Heart left ventricle (tissue), 16 donors: ENCODE measurements around the gene LMTK3. TPM values are rescaled to one million over a fixed set of nuclear protein-coding genes. Genes with fewer than 3 reads are reported as not detected.

Source experiments
- ATAC-seq, 4 donors: fragments of 200-7000 bp; cut with Tn5 transposase; one replicate each; pipeline ENCODE4 v1.9.1; 2020 to 2022; ENCODE audit warnings: moderate library complexity in 4 of 4, mild to moderate bottlenecking in 3 of 4, moderate number of reproducible peaks in 1 of 4
- DNase-seq, 5 donors: peaks; one replicate each; pipeline ENCODE4 v3.0.0-alpha.2; 2020
- H3K27ac ChIP-seq, 12 donors: fragments of 200-600 bp; sonication (generic) in 4 of 12; one replicate each; pipeline versions ENCODE4 v1.5.0 to v1.8.0; 2016 to 2022; ENCODE audit warnings: mild to moderate bottlenecking in 2 of 12
- H3K27me3 ChIP-seq, 9 donors: fragments of 200-600 bp; sonication (generic) in 2 of 9; one replicate each; pipeline versions ENCODE4 v1.5.1 to v1.8.0; 2016 to 2022; ENCODE audit warnings: mild to moderate bottlenecking in 3 of 9
- H3K36me3 ChIP-seq, 9 donors: fragments of 200-600 bp; sonication (generic) in 2 of 9; one replicate each; pipeline versions ENCODE4 v1.5.0 to v1.8.0; 2018 to 2022; ENCODE audit warnings: mild to moderate bottlenecking in 2 of 9
- H3K4me1 ChIP-seq, 12 donors: fragments of 200-600 bp; sonication (generic) in 4 of 12; one replicate each; pipeline versions ENCODE4 v1.5.0 to v1.8.0; 2016 to 2022; ENCODE audit warnings: mild to moderate bottlenecking in 3 of 12
- H3K4me3 ChIP-seq, 12 donors: fragments of 200-600 bp; sonication (generic) in 4 of 12; one replicate each; pipeline versions ENCODE4 v1.5.0 to v1.8.0; 2017 to 2022; ENCODE audit warnings: mild to moderate bottlenecking in 9 of 12, moderate library complexity in 4 of 12
- H3K9me3 ChIP-seq, 12 donors: fragments of 200-600 bp; sonication (generic) in 4 of 12; one replicate each; pipeline versions ENCODE4 v1.5.0 to v1.8.0; 2016 to 2022; ENCODE audit warnings: mild to moderate bottlenecking in 1 of 12
- CTCF ChIP-seq, 12 donors: fragments of 200-600 bp; sonication (generic) in 4 of 12; IDR thresholded peaks; one replicate each; pipeline versions ENCODE4 v1.5.0 to v1.8.0; 2018 to 2022; ENCODE audit warnings: antibody characterized with exemption in 12 of 12, mild to moderate bottlenecking in 5 of 12
- POLR2A ChIP-seq, 2 donors: fragments of 450-650 bp; IDR thresholded peaks; one replicate each; pipeline ENCODE4 v1.6.1; 2017; ENCODE audit warnings: antibody characterized with exemption in 2 of 2, mild to moderate bottlenecking in 2 of 2, moderate library complexity in 2 of 2
- WGBS, 4 donors: extraction: QIAGEN DNeasy Blood & Tissue Kit in 2 of 4; methylation state at CpG; one replicate each; pipeline versions ENCODE4 v1.1.5 to v1.1.7; 2013 to 2018; 5-methylcytosine and 5-hydroxymethylcytosine counted together
- intact Hi-C, 10 donors: fragments of 100-400 bp; cut with DNase I; formaldehyde crosslinking; loops; one replicate each; pipeline versions ENCODE4 v1.11.1 to v1.14.2; 2022
- polyA plus RNA-seq, 2 donors: library from polyadenylated mRNA; stranded (reverse); fragments of 200-250 nt; gene quantifications; one replicate each; pipeline ENCODE4 v1.2.3, GENCODE V29; 2013
- total RNA-seq, 9 donors: library from RNA; depleted of rRNA in 2 of 9; stranded (reverse); fragments of >200 nt in 2 of 9; fragmentation: NEBNext Ultra II Directional in 3 of 9; extraction: Animal tissue kit (Norgen Biotek cat#: 25700) in 3 of 9; gene quantifications; one replicate each; pipeline versions ENCODE4 v1.1.0 to v1.2.4, GENCODE V29; 2016 to 2023
- donor health status: ischemic (EF 13 %, LVEDD 7.1; RV severe dilation, severe dysfunction).
- donor health status: healthy with polysubstance abuse.
- donor health status: DM: no; HTN: yes; CAD: no.
- donor health status: DM: no; HTN: no; CAD: no.
- donor health status: ischemic (EF 25% LVEDD 6.9; RV normal size, moderate dysfunction).
- donor health status: ischemic (EF 25% LVEDD 5.7; RV mildly dilated, moderate dysfunction).
- donor health status: healthy.
- donor health status: DM: yes; HTN: yes; CAD: no.
- donor health status: ischemic (EF 35%, LVEDD 5.7; RV mildly dilated, moderate dysfunction).
- donor health status: nonischemic (EF 11% LVEDD 7.7; RV severe dilation, severe dysfunction).
- donor health status: DM: yes; HTN: yes; CAD: no.
- donor health status: PGD.
- donor health status: ischemic (EF 29% LVEDD 5.4; RV normal size, mild dysfunction).
- donor health status: nonischemic (EF 23%, LVEDD 6.1; RV moderate dilation, normal function).

Gene LMTK3
- total and polyA plus RNA-seq, 11 donors = 0.19 to 1.9 (median 1.3) TPM

- peaks cover 0 to 5% (median 4%) of the 10 kb centered on the region in 9 donors for H3K36me3 ChIP-seq
- WGBS, 4 donors = 43 to 80% (median 55%) methylated on average over 22 to 94 of the region's 94 CpGs
- TF ChIP-seq POLR2A (IDR thresholded peaks at IDR 0.05) = no peak
- no peak for TF ChIP-seq CTCF (IDR thresholded peaks at IDR 0.05)
- no peaks in the 10 kb centered on the region for H3K9me3 ChIP-seq
- peaks cover 4 to 30% (median 15%) of the 10 kb centered on the region in 9 donors for H3K27me3 ChIP-seq
- peak overlapping the region in 1 of 12 donors; percentile 98 for H3K4me3 ChIP-seq
- peaks cover 0 to 27% (median 19%) of the 10 kb centered on the region in 12 donors for H3K4me1 ChIP-seq
- intact Hi-C loops = no loop called here
- H3K27ac ChIP-seq = no peak overlapping the region
- DNase-seq (no peak), ATAC-seq (no peak)
These were observed 69.3 kb downstream of the LMTK3 start for GRCh38 chr19:48442116-48443035.

GRCh38 chr19:48441360-48442050 lies 70.1 kb downstream of the LMTK3 start:
- Histone ChIP-seq H3K27ac (no peak overlapping the region), H3K9me3 (no peaks in the 10 kb centered on the region), H3K27me3 (peaks cover 4 to 30% (median 15%) of the 10 kb centered on the region in 9 donors), H3K4me1 (peaks cover 0 to 25% (median 16%) of the 10 kb centered on the region in 12 donors), H3K4me3 (no peak overlapping the region), H3K36me3 (no peaks in the 10 kb centered on the region)
- no peak for ATAC-seq
- WGBS, 4 donors = 91 to 96% (median 94%) methylated on average over 20 of the region's 20 CpGs
- intact Hi-C loops = no loop called here
- no peak for DNase-seq
- no peak for TF ChIP-seq POLR2A (IDR thresholded peaks at IDR 0.05)
- no peak for TF ChIP-seq CTCF (IDR thresholded peaks at IDR 0.05)

- ATAC-seq (no peak), DNase-seq (no peak)
- Histone ChIP-seq H3K27me3 (peaks cover 0 to 25% (median 3%) of the 10 kb centered on the region in 9 donors), H3K4me1 (no peaks in the 10 kb centered on the region), H3K4me3 (no peak overlapping the region), H3K27ac (no peak overlapping the region), H3K9me3 (no peaks in the 10 kb centered on the region), H3K36me3 (no peaks in the 10 kb centered on the region)
- intact Hi-C loops = loop anchor here in 1 of 10 donors (10.0 kb wide), 1 partner anchor 92 kb away; no protein-coding TSS in a partner anchor
- 86 to 93% (median 90%) methylated on average over 5 of the region's 5 CpGs for WGBS, 4 donors
- TF ChIP-seq POLR2A (IDR thresholded peaks at IDR 0.05) (no peak), CTCF (IDR thresholded peaks at IDR 0.05) (no peak)
These were observed 75.0 kb downstream of the LMTK3 start for GRCh38 chr19:48436586-48436985.

Other genes starting within 250 kb of the LMTK3 start
- gene ZNF114, start 241.8 kb downstream of the LMTK3 start, total RNA-seq = 1 to 10 TPM in 1 of 9 donors, under 1 TPM in 6, not detected in 2; 0.16 to 1.5 (median 0.32) TPM
- 1 to 10 TPM in 1 of 2 donors, under 1 TPM in 1; 0.19 to 1.0 TPM for gene ZNF114, start 241.8 kb downstream of the LMTK3 start, polyA plus RNA-seq
- 100 to 1,000 TPM in 1 of 9 donors, 10 to 100 TPM in 8; 17.7 to 105 (median 57.8) TPM for gene EMP3, start 186.3 kb downstream of the LMTK3 start, total RNA-seq
- gene EMP3, start 186.3 kb downstream of the LMTK3 start, polyA plus RNA-seq = 10 to 100 TPM; 60.5 to 91.9 TPM
- gene TMEM143, start 147.9 kb downstream of the LMTK3 start, total RNA-seq = 10 to 100 TPM; 28.3 to 96.1 (median 66.2) TPM
- 10 to 100 TPM; 12.9 to 41.0 TPM for gene TMEM143, start 147.9 kb downstream of the LMTK3 start, polyA plus RNA-seq
- gene SYNGR4, start 147.5 kb downstream of the LMTK3 start, total RNA-seq = not detected
- not detected for gene SYNGR4, start 147.5 kb downstream of the LMTK3 start, polyA plus RNA-seq
- 100 to 1,000 TPM in 1 of 9 donors, 10 to 100 TPM in 8; 64.5 to 109 (median 79.1) TPM for gene KDELR1, start 120.3 kb downstream of the LMTK3 start, total RNA-seq
- gene KDELR1, start 120.3 kb downstream of the LMTK3 start, polyA plus RNA-seq = 100 to 1,000 TPM in 1 of 2 donors, 10 to 100 TPM in 1; 60.0 to 113 TPM
- 1 to 10 TPM in 1 of 9 donors, under 1 TPM in 8; 0.14 to 1.6 (median 0.19) TPM for gene GRIN2D, start 118.2 kb downstream of the LMTK3 start, total RNA-seq
- gene GRIN2D, start 118.2 kb downstream of the LMTK3 start, polyA plus RNA-seq = under 1 TPM; 0.15 to 0.25 TPM
- 10 to 100 TPM; 13.9 to 24.7 (median 19.0) TPM for gene GRWD1, start 65.9 kb downstream of the LMTK3 start, total RNA-seq
- gene GRWD1, start 65.9 kb downstream of the LMTK3 start, polyA plus RNA-seq = 10 to 100 TPM in 1 of 2 donors, 1 to 10 TPM in 1; 5.1 to 35.4 TPM
- gene KCNJ14, start 56.3 kb downstream of the LMTK3 start, total RNA-seq = 1 to 10 TPM in 1 of 9 donors, under 1 TPM in 8; 0.20 to 2.0 (median 0.40) TPM
- under 1 TPM; 0.23 to 0.83 TPM for gene KCNJ14, start 56.3 kb downstream of the LMTK3 start, polyA plus RNA-seq
- 10 to 100 TPM; 12.3 to 47.3 (median 31.0) TPM for gene CYTH2, start 42.5 kb downstream of the LMTK3 start, total RNA-seq
- gene CYTH2, start 42.5 kb downstream of the LMTK3 start, polyA plus RNA-seq = 10 to 100 TPM; 21.0 to 55.3 TPM
- gene SULT2B1, start 40.3 kb upstream of the LMTK3 start, total RNA-seq = under 1 TPM in 1 of 9 donors, not detected in 8; 0.45 TPM
- under 1 TPM in 1 of 2 donors, not detected in 1; 0.19 TPM for gene SULT2B1, start 40.3 kb upstream of the LMTK3 start, polyA plus RNA-seq
- not detected for gene SPACA4, start 94.9 kb upstream of the LMTK3 start, total RNA-seq
- gene SPACA4, start 94.9 kb upstream of the LMTK3 start, polyA plus RNA-seq = not detected
- gene FAM83E, start 103.2 kb upstream of the LMTK3 start, total RNA-seq = not detected
- under 1 TPM in 1 of 2 donors, not detected in 1; 0.14 TPM for gene FAM83E, start 103.2 kb upstream of the LMTK3 start, polyA plus RNA-seq
- 100 to 1,000 TPM; 470 to 877 (median 692) TPM for gene RPL18, start 107.3 kb upstream of the LMTK3 start, total RNA-seq
- gene RPL18, start 107.3 kb upstream of the LMTK3 start, polyA plus RNA-seq = 1,000 to 10,000 TPM; 1,040 to 1,773 TPM
- 10 to 100 TPM in 2 of 9 donors, 1 to 10 TPM in 7; 5.6 to 13.1 (median 8.6) TPM for gene SPHK2, start 107.7 kb upstream of the LMTK3 start, total RNA-seq
- 10 to 100 TPM; 10.3 to 11.0 TPM for gene SPHK2, start 107.7 kb upstream of the LMTK3 start, polyA plus RNA-seq
- gene DBP, start 125.5 kb upstream of the LMTK3 start, total RNA-seq = 10 to 100 TPM in 5 of 9 donors, 1 to 10 TPM in 4; 1.4 to 34.2 (median 12.5) TPM
- gene DBP, start 125.5 kb upstream of the LMTK3 start, polyA plus RNA-seq = 10 to 100 TPM in 1 of 2 donors, 1 to 10 TPM in 1; 3.9 to 11.6 TPM
- gene CA11, start 134.4 kb upstream of the LMTK3 start, total RNA-seq = 10 to 100 TPM in 1 of 9 donors, 1 to 10 TPM in 8; 2.2 to 14.6 (median 5.8) TPM
- gene CA11, start 134.4 kb upstream of the LMTK3 start, polyA plus RNA-seq = 10 to 100 TPM in 1 of 2 donors, 1 to 10 TPM in 1; 3.4 to 14.8 TPM
- under 1 TPM in 3 of 9 donors, not detected in 6; 0.12 to 0.42 (median 0.20) TPM for gene NTN5, start 161.2 kb upstream of the LMTK3 start, total RNA-seq
- under 1 TPM in 1 of 2 donors, not detected in 1; 0.11 TPM for gene NTN5, start 161.2 kb upstream of the LMTK3 start, polyA plus RNA-seq
- under 1 TPM in 1 of 9 donors, not detected in 8; 0.14 TPM for gene FUT2, start 184.1 kb upstream of the LMTK3 start, total RNA-seq
- gene FUT2, start 184.1 kb upstream of the LMTK3 start, polyA plus RNA-seq = under 1 TPM in 1 of 2 donors, not detected in 1; 0.19 TPM
- 1 to 10 TPM in 7 of 9 donors, under 1 TPM in 2; 0.65 to 5.5 (median 1.7) TPM for gene MAMSTR, start 207.9 kb upstream of the LMTK3 start, total RNA-seq
- 1 to 10 TPM; 2.0 to 3.7 TPM for gene MAMSTR, start 207.9 kb upstream of the LMTK3 start, polyA plus RNA-seq
- gene RASIP1, start 228.8 kb upstream of the LMTK3 start, total RNA-seq = 10 to 100 TPM; 10.0 to 28.1 (median 15.3) TPM
- gene RASIP1, start 228.8 kb upstream of the LMTK3 start, polyA plus RNA-seq = 10 to 100 TPM; 14.6 to 15.7 TPM
- gene IZUMO1, start 235.1 kb upstream of the LMTK3 start, total RNA-seq = under 1 TPM; 0.13 to 0.56 (median 0.42) TPM
- gene IZUMO1, start 235.1 kb upstream of the LMTK3 start, polyA plus RNA-seq = under 1 TPM; 0.53 to 0.93 TPM
- gene FUT1, start 240.8 kb upstream of the LMTK3 start, total RNA-seq = 1 to 10 TPM; 1.8 to 6.2 (median 2.7) TPM
- 1 to 10 TPM; 2.3 to 3.0 TPM for gene FUT1, start 240.8 kb upstream of the LMTK3 start, polyA plus RNA-seq
- not detected for gene FGF21, start 243.7 kb upstream of the LMTK3 start, total RNA-seq
- not detected for gene FGF21, start 243.7 kb upstream of the LMTK3 start, polyA plus RNA-seq